ENCODE measurements around the gene MBD3L2B. TPM values are rescaled to one million over a fixed set of nuclear protein-coding genes. Genes with fewer than 3 reads are reported as not detected.
"Not testable (repeated sequence)": the region's sequence is repeated elsewhere in the genome, so short reads cannot be mapped to it uniquely, and the experiment has no call there.

MBD3L2B gene
- total RNA-seq, 1 experiment from 2014 or later, result not detected

DNA sequence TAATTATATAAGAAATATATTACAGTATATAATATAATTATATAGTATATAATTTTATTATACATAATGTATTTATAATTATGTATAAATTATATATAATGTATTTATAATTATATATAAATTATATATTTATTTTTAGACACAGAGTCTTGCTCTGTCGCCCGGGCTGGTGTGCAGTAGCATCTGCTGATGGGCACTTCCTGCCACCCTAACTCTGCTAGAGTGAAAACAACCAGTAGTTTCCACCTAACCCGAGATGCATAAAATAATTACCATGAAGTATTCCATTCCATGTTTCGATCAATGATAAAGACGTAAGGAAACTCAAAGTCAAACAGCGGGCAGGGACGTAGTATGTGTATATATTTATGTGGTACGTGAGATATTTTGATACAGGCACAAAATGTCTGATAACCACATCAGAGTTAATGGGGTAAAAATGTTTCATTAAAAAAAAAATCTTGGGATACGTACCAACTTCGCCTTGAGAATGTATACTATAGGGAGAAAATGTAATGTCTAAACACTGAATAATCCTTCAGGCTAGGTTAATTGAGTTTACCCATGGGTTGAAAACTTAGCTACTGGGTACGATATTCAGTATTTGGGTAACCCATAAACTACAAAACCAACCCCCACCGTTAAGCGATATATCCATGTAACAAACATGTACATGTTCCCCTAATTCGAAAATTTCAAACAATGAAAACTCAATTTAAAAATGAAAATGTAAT lies 33.6 kb upstream of the MBD3L2B start:
- BruUV-seq (replicated peaks); H3K27me3 Mint-ChIP-seq (ENCODE audit: unreplicated experiment); H3K4me1 Mint-ChIP-seq (ENCODE audit: low read depth, unreplicated experiment); H3K4me3 Mint-ChIP-seq (ENCODE audit: low read depth, unreplicated experiment); H3K36me3 Mint-ChIP-seq (ENCODE audit: insufficient read depth, unreplicated experiment); CTCF ChIA-PET; DNase-seq; H3K9me3 Mint-ChIP-seq (ENCODE audit: low read depth, unreplicated experiment); intact Hi-C loops (cut with micrococcal nuclease; ENCODE audit: unreplicated experiment); H3K27ac Mint-ChIP-seq (ENCODE audit: unreplicated experiment): not testable (repeated sequence)

DNA sequence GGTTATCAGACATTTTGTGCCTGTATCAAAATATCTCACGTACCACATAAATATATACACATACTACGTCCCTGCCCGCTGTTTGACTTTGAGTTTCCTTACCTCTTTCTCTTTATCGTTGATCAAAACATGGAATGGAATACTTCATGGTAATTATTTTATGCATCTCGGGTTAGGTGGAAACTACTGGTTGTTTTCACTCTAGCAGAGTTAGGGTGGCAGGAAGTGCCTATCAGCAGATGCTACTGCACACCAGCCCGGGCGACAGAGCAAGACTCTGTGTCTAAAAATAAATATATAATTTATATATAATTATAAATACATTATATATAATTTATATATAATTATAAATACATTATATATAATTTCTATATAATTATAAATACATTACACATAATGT lies 31.7 kb upstream of the MBD3L2B start:
- H3K27ac Mint-ChIP-seq (ENCODE audit: unreplicated experiment); intact Hi-C loops (cut with micrococcal nuclease; ENCODE audit: unreplicated experiment); DNase-seq; H3K27me3 Mint-ChIP-seq (ENCODE audit: unreplicated experiment); H3K36me3 Mint-ChIP-seq (ENCODE audit: insufficient read depth, unreplicated experiment); H3K9me3 Mint-ChIP-seq (ENCODE audit: low read depth, unreplicated experiment); BruUV-seq (replicated peaks); CTCF ChIA-PET; H3K4me3 Mint-ChIP-seq (ENCODE audit: low read depth, unreplicated experiment); H3K4me1 Mint-ChIP-seq (ENCODE audit: low read depth, unreplicated experiment): not testable (repeated sequence)

DNA sequence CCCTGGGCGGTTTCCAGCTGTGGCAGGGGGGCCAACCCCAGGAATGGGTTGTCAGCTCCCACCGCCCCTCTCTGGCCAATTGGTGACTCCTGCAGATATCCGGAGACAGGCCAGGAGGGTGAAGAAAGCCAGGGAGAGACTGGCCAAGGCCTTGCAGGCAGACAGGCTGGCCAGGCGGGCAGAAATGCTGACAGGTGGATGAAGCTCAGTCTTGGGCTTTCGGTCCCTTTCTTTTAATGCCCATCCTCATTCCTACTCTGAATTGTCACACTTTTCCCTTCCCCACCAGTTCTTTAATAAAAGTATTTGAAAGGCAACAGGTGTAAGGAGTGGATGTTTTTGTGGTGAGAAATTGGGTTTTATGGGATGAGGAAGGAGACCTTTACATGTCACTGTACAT lies 30.2 kb upstream of the MBD3L2B start:
- H3K27me3 Mint-ChIP-seq (ENCODE audit: unreplicated experiment); DNase-seq; H3K9me3 Mint-ChIP-seq (ENCODE audit: low read depth, unreplicated experiment); intact Hi-C loops (cut with micrococcal nuclease; ENCODE audit: unreplicated experiment); H3K36me3 Mint-ChIP-seq (ENCODE audit: insufficient read depth, unreplicated experiment); BruUV-seq (replicated peaks); H3K27ac Mint-ChIP-seq (ENCODE audit: unreplicated experiment); H3K4me1 Mint-ChIP-seq (ENCODE audit: low read depth, unreplicated experiment); H3K4me3 Mint-ChIP-seq (ENCODE audit: low read depth, unreplicated experiment); CTCF ChIA-PET: not testable (repeated sequence)

DNA sequence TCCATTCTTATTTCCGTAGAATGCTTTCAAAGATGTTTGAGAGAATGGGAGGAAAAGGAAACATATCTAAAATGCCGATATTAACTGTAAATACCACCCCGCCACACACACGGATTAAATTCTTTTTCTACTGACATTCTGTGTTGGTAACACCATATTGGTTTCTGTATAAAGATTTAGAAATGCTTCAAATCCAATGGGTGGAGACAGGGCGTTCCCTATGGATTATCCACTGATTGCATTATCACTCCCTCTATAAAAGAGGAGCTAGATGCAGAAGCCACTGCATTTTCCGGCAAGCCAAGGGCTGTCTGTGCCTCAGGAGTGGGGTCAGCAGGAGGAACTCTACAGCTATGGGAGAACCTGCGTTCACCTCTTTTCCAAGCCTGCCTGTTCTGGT lies 27.8 kb upstream of the MBD3L2B start, which contains the start of gene MBD3L2:
Gene MBD3L2, plus strand, starts transcription at position 301 of the 400 bp plus-strand sequence. Its CDS starts 53 bp downstream, at position 354.
- CTCF ChIA-PET; H3K27me3 Mint-ChIP-seq (ENCODE audit: unreplicated experiment); H3K4me3 Mint-ChIP-seq (ENCODE audit: low read depth, unreplicated experiment); H3K9me3 Mint-ChIP-seq (ENCODE audit: low read depth, unreplicated experiment); intact Hi-C loops (cut with micrococcal nuclease; ENCODE audit: unreplicated experiment); H3K4me1 Mint-ChIP-seq (ENCODE audit: low read depth, unreplicated experiment); BruUV-seq (replicated peaks); DNase-seq; H3K36me3 Mint-ChIP-seq (ENCODE audit: insufficient read depth, unreplicated experiment); H3K27ac Mint-ChIP-seq (ENCODE audit: unreplicated experiment): not testable (repeated sequence)

DNA sequence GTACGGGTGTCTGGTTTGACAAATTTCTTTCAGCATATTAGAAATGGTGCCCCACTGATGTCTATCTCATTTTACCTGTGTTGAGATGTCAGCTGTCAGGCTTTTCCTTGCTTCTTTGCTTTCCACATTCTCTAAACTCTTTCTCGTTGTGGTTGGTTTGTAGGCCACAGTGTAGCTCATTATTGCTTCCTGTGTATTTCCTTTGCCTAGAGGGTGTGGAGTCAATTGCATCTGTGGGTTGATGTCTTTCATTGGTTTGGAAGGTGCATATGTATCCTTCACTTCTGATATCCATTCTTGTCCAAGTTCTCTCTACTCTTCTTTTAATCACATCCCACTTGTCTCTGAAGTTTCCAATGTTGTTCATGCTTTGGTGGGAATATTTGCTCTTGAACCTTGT lies 20.3 kb upstream of the MBD3L2B start:
- H3K4me1 Mint-ChIP-seq (ENCODE audit: low read depth, unreplicated experiment); H3K36me3 Mint-ChIP-seq (ENCODE audit: insufficient read depth, unreplicated experiment); intact Hi-C loops (cut with micrococcal nuclease; ENCODE audit: unreplicated experiment); BruUV-seq (replicated peaks); H3K27ac Mint-ChIP-seq (ENCODE audit: unreplicated experiment); CTCF ChIA-PET; H3K4me3 Mint-ChIP-seq (ENCODE audit: low read depth, unreplicated experiment); H3K27me3 Mint-ChIP-seq (ENCODE audit: unreplicated experiment); DNase-seq; H3K9me3 Mint-ChIP-seq (ENCODE audit: low read depth, unreplicated experiment): not testable (repeated sequence)

DNA sequence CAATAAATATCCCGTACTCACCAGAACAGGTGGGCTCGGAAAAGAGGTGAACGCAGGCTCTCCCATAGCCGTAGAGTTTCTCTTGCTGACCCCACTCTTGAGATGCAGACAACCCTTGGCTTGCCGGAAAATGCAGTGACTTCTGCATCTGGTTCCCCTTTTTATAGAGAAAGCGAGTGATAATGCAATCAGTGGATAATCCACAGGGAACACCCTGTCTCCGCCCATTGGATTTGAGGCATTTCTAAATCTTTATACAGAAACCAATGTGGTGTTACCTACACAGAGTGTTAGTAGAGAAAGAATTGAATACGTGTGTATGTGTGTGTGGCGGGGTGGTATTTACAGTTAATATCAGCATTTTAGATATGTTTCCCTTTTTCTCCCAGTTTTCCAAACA lies 18.8 kb upstream of the MBD3L2B start, which contains the start of gene MBD3L4:
Gene MBD3L4, minus strand, starts transcription at position 101 of the 400 bp plus-strand sequence. Its CDS starts 35 bp downstream, at position 66.
- H3K4me1 Mint-ChIP-seq (ENCODE audit: low read depth, unreplicated experiment); H3K4me3 Mint-ChIP-seq (ENCODE audit: low read depth, unreplicated experiment); H3K36me3 Mint-ChIP-seq (ENCODE audit: insufficient read depth, unreplicated experiment); H3K27ac Mint-ChIP-seq (ENCODE audit: unreplicated experiment); CTCF ChIA-PET; H3K9me3 Mint-ChIP-seq (ENCODE audit: low read depth, unreplicated experiment); H3K27me3 Mint-ChIP-seq (ENCODE audit: unreplicated experiment); intact Hi-C loops (cut with micrococcal nuclease; ENCODE audit: unreplicated experiment); BruUV-seq (replicated peaks); DNase-seq: not testable (repeated sequence)

DNA sequence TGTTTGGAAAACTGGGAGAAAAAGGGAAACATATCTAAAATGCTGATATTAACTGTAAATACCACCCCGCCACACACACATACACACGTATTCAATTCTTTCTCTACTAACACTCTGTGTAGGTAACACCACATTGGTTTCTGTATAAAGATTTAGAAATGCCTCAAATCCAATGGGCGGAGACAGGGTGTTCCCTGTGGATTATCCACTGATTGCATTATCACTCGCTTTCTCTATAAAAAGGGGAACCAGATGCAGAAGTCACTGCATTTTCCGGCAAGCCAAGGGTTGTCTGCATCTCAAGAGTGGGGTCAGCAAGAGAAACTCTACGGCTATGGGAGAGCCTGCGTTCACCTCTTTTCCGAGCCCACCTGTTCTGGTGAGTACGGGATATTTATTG lies 9.0 kb upstream of the MBD3L2B start, which contains the start of gene MBD3L5:
Gene MBD3L5, plus strand, starts transcription at position 301 of the 400 bp plus-strand sequence. Its CDS starts 34 bp downstream, at position 335.
- H3K4me1 Mint-ChIP-seq (ENCODE audit: low read depth, unreplicated experiment); H3K36me3 Mint-ChIP-seq (ENCODE audit: insufficient read depth, unreplicated experiment); H3K27ac Mint-ChIP-seq (ENCODE audit: unreplicated experiment); DNase-seq; H3K9me3 Mint-ChIP-seq (ENCODE audit: low read depth, unreplicated experiment); intact Hi-C loops (cut with micrococcal nuclease; ENCODE audit: unreplicated experiment); CTCF ChIA-PET; H3K4me3 Mint-ChIP-seq (ENCODE audit: low read depth, unreplicated experiment); H3K27me3 Mint-ChIP-seq (ENCODE audit: unreplicated experiment); BruUV-seq (replicated peaks): not testable (repeated sequence)

DNA sequence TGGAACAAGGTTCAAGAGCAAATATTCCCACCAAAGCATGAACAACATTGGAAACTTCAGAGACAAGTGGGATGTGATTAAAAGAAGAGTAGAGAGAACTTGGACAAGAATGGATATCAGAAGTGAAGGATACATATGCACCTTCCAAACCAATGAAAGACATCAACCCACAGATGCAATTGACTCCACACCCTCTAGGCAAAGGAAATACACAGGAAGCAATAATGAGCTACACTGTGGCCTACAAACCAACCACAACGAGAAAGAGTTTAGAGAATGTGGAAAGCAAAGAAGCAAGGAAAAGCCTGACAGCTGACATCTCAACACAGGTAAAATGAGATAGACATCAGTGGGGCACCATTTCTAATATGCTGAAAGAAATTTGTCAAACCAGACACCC lies 7.6 kb upstream of the MBD3L2B start:
- H3K27ac Mint-ChIP-seq (ENCODE audit: unreplicated experiment); H3K4me3 Mint-ChIP-seq (ENCODE audit: low read depth, unreplicated experiment); H3K4me1 Mint-ChIP-seq (ENCODE audit: low read depth, unreplicated experiment); intact Hi-C loops (cut with micrococcal nuclease; ENCODE audit: unreplicated experiment); CTCF ChIA-PET; H3K27me3 Mint-ChIP-seq (ENCODE audit: unreplicated experiment); DNase-seq; H3K36me3 Mint-ChIP-seq (ENCODE audit: insufficient read depth, unreplicated experiment); BruUV-seq (replicated peaks); H3K9me3 Mint-ChIP-seq (ENCODE audit: low read depth, unreplicated experiment): not testable (repeated sequence)
